Vagina (tissue), 2 donors: ENCODE results near the gene MARCHF4.

Experiments
- POLR2AphosphoS5 ChIP-seq, 2 donors: sonication (generic); formaldehyde crosslinking; IDR thresholded peaks; one replicate each; pipeline ENCODE4 v1.9.0; 2017; ENCODE audit warnings: antibody characterized with exemption in 2 of 2, mild to moderate bottlenecking in 2 of 2, low read depth in 1 of 2; ENCODE audit not compliant: insufficient read depth in 1 of 2
- TF ChIP-seq, protein P1 (sequence below), 3 experiments: fragments of 450-650 bp in 2 of 3; fragments of 200-600 bp in 1 of 3; sonication (generic) in 1 of 3; IDR thresholded peaks; one replicate each; pipeline ENCODE4 v1.5.1; 2017 to 2019; ENCODE audit warnings: antibody characterized with exemption in 3 of 3, mild to moderate bottlenecking in 2 of 3, moderate library complexity in 2 of 3

DNA sequence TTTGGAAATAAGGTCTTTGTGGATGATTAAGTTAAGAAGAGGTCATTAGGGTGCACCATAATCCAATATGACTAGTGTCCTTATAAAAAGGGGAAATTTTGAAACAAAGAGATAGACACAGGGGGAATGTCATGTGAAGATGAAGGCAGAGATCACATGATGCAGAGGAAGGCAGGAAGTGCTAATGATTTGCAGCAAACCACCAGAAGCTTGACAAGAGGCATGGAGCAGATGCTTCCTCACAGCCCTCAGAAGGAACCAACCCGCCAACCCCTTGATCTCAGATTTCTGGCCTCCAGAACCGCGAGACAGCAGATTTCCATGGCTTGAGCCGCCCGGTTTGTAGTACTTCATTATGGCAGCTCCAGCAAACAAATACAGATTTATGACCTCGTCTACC is 22.6 kb upstream of the MARCHF4 start:
- TF ChIP-seq, protein P1, sequence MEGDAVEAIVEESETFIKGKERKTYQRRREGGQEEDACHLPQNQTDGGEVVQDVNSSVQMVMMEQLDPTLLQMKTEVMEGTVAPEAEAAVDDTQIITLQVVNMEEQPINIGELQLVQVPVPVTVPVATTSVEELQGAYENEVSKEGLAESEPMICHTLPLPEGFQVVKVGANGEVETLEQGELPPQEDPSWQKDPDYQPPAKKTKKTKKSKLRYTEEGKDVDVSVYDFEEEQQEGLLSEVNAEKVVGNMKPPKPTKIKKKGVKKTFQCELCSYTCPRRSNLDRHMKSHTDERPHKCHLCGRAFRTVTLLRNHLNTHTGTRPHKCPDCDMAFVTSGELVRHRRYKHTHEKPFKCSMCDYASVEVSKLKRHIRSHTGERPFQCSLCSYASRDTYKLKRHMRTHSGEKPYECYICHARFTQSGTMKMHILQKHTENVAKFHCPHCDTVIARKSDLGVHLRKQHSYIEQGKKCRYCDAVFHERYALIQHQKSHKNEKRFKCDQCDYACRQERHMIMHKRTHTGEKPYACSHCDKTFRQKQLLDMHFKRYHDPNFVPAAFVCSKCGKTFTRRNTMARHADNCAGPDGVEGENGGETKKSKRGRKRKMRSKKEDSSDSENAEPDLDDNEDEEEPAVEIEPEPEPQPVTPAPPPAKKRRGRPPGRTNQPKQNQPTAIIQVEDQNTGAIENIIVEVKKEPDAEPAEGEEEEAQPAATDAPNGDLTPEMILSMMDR (IDR thresholded peaks at IDR 0.05): no peak
- TF ChIP-seq POLR2AphosphoS5 (IDR thresholded peaks at IDR 0.05; ENCODE audit: insufficient read depth in 1 of 2, low read depth in 1 of 2): no peak
